DMS114 treated with DMSO at 0.1 percent for 48 hours (cell line): ENCODE results near the gene SMIM27.
A peak's percentile ranks its signal among the peaks of the same experiment; 100 is the strongest.

Experiments used
- DNase-seq: peaks from one replicate; lab custom pipeline; 2025; ENCODE audit not compliant: unreplicated experiment; lab: John Stamatoyannopoulos, UW

The SMIM27 gene

GRCh38 chr9:32554591-32554990, 2.5 kb downstream of the SMIM27 start:
- DNase-seq = no peak

DNA sequence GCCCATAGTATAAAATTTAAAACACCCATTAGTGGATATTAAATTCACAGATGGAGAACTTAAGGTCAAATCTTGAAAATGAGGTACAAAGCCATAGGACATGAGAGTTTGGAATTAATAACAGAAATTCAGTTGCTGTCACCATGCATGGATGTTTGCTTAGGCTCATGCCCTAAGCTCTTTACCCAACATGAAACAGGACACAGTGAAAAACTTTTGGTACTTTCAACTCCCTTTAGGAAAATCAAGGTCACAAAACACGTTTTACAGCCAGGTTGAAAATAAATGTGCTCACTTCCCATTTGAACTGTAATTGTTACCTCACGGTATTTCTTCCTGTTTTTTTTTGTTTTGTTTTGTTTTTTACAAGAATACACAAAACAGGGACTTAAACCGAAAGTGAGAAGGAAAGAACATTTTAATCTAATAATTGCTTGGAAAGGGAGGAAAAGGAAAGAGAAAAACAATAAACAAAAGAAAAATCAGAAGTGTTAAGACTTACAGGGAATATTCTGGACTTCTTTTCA, 6.3 kb downstream of the SMIM27 start:
- no peak for DNase-seq

GRCh38 chr9:32565967-32566366, 13.8 kb downstream of the SMIM27 start:
- no peak for DNase-seq

DNA sequence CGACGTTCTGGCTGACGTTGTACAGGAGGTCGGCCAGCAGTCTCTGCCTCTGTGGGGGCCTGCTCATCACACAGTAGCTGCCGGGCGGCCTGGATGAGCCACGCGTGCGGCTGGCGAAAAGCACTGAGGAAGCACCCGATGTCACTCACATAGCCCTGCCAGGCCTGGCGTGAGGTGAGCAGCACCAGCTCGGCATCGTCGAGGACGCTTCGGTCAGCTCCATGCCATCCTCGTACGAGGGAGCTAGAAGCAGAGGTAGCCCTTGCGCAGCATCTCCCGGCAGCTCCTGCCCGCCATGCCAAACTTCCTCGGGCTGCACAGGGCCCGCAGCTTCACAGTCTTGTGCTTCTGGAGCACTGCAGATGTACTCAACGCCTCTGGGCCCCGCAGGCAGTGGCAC, 14.6 kb downstream of the SMIM27 start:
- no peak for DNase-seq

- DNase-seq = no peak
Observed at GRCh38 chr9:32570262-32570661, 18.1 kb downstream of the SMIM27 start.

DNA sequence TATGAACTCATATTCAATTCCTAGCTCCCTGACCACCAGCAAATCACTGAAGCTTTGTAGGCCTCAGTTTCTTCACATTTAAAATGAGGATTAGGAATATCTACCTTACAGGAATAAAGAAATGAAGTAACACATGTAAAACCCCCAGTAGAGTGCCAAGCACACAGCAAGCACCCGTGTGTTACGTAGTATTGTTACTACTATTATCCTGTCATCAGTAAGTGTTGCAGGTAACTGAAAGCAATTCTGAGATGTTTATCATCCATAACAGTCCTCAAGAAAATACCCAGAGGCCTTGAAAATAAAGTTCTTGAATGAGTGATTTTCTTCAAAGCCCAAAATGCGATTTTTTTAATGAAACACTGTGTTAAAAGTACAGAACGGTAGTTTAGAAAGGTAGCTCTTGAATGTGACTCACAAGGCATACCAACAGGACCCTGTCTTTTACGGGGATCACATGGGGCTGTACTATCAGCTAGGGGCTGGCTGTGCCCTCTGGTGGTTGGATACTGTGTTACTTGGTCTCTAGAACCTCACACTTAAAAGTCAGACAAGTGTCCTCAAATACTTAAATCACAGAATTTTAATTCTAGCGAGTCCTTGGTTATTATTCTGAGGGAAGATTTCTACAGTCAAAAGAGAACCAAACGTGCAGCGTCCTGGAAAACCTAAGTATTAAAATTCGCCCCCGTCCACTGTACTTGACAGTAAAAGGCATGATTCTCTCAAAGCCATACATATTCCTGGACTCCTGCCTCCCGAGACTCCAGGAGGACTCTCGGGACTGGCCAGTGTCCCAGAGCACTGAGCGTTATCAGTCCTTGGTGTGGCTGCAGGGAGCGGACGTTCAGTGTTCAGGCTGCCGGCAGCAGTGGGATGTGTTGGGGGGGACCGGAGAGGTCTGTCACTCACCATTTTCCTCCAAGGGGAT, 20.1 kb downstream of the SMIM27 start:
- DNase-seq = peak; percentile 55

DNA sequence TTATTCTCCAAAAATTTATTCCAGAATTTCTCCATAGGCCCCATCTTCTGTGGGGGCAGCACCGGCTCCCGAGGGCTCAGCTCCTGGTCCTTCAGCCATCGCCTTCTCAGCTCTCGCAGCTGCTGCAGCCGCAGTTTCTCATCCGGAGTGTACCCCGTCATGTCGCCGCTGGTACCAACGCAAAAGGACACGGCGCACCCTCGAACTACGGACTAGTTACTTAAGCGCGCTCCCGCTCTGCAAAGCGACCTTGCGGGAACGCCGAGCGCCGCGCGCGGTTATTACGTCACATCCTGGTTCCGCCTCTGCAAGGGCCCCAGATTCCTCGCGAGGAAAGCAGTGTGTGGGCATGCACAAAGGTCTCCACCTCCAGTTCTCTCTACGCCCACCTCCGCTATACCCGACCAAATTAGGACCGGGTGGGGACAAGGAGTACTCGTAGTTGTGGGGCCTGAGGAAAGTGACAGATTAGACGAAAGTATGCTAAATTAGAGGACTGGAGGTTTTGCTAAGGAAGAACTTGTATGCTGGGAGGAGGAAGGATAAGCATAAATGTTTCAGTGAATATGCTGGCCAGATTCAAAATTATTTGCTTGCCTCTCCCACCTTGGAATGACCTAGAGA, 20.9 kb downstream of the SMIM27 start, which contains the start of gene NDUFB6:
TSS of gene NDUFB6 (minus strand) at position 260 of the 624 bp plus-strand sequence. CDS start at position 161, 99 bp downstream.
- peak; percentile 81 for DNase-seq

- no peak for DNase-seq
Observed at GRCh38 chr9:32573821-32574220, 21.7 kb downstream of the SMIM27 start.

- no peak for DNase-seq
Observed at GRCh38 chr9:32574858-32575257, 22.7 kb downstream of the SMIM27 start.

DNA sequence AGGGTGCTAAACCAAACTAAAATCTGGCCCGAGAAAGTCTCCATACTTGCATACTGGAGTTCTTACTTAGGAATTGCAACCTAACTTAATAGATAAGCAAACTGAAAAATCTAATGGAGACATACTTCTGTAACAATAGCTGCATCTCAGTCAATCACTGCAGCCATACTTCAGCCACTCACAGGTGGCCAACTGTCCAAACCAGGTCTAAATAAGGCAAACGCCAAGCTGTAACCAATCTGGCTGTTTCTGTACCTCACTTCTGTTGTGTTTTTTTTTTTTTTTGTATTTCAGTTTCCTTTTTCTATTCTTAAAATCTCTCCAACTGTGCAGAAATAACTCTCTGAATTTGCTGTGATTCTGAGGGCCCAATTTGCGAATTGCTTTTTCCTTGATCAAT, 25.2 kb downstream of the SMIM27 start:
- no peak for DNase-seq

DNA sequence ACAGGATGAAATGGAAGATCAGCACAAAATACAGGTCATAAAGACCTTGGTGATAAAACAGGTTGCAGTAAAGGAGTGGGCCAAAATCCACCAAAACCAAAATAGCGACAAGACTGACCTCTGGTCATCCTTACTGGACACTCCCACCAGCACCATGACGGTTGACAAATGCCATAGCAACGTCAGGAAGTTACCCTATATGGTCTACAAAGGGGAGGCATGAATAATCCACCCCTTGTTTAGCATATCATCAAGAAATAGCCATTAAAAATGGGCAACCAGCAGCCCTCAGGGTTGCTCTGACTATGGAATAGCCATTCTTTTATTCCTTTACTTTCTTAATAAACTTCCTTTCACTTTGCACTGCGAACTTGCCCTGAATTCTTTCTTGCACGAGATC, 26.8 kb downstream of the SMIM27 start:
- DNase-seq = no peak

DNA sequence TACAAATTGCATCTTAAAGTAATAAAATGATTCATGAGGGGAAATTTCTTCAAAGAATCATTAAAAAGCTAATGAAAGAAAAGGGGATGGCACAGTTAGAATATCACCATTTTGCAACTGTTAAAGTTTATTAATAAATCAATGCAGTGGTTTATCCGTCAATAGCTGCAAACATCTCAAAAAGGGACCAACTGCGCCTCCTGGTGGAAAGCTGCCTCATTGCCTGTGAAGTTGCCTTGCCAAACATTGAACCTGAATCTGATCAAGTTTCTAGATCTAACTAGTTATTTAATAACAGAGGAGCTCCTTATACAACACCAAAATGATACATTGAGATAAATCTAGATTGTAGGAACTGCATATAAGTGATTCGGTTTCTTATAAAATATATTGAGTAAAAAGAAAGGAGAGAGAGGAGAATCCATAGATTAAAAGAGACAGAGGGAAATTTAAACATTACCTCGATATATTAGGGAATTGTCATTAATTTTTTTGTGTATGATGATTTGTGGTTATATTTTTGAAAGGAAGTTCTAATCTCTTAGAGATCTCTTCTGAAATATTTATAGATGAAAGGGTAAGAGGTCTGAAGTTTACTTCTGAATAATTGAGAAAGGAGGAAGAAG, 27.7 kb downstream of the SMIM27 start:
- peak; percentile 18 for DNase-seq

- no peak for DNase-seq
Observed at GRCh38 chr9:32580631-32581300, 28.6 kb downstream of the SMIM27 start.

- peak; percentile 44 for DNase-seq
Observed at GRCh38 chr9:32581512-32582143, 29.5 kb downstream of the SMIM27 start.

DNA sequence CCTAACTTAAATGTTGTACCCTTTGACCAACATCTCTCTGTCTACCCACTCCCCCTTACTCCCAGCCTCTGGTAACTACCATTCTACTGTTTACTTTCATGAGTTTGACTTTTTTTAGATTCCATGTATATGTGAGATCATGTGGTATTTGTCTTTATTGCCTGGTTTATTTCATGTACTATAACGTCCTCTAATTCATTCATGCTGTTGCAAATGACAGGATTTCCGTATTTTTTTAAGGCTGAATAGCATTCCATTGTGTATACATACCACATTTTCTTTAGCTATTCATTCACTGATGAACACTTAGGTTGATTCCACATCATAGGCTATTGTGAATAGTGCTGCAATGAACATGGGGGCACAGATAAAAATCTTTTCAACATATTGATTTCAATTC, 32.7 kb downstream of the SMIM27 start:
- DNase-seq = no peak

- no peak for DNase-seq
Observed at GRCh38 chr9:32587901-32588300, 35.8 kb downstream of the SMIM27 start.

- DNase-seq = peak; percentile 28
Observed at GRCh38 chr9:32589083-32589723, 37.1 kb downstream of the SMIM27 start.

GRCh38 chr9:32590476-32590875, 38.3 kb downstream of the SMIM27 start:
- no peak for DNase-seq

- DNase-seq = no peak
Observed at GRCh38 chr9:32590898-32591297, 38.8 kb downstream of the SMIM27 start.
